Stimulated activated CD4-positive, alpha-beta T cell treated with anti-CD3 and anti-CD28 coated beads, Interleukin-4, amount 100 ng/mL, for 48 hours (primary cell): ENCODE measurements around the gene SIAH2.
A peak's percentile ranks its signal among the peaks of the same experiment; 100 is the strongest.

Experiments used
- DNase-seq, 2 donors: peaks; one replicate each; pipeline ENCODE4 v3.0.0-alpha.2; 2020; ENCODE audit warnings: low read depth in 2 of 2

Gene SIAH2

DNA sequence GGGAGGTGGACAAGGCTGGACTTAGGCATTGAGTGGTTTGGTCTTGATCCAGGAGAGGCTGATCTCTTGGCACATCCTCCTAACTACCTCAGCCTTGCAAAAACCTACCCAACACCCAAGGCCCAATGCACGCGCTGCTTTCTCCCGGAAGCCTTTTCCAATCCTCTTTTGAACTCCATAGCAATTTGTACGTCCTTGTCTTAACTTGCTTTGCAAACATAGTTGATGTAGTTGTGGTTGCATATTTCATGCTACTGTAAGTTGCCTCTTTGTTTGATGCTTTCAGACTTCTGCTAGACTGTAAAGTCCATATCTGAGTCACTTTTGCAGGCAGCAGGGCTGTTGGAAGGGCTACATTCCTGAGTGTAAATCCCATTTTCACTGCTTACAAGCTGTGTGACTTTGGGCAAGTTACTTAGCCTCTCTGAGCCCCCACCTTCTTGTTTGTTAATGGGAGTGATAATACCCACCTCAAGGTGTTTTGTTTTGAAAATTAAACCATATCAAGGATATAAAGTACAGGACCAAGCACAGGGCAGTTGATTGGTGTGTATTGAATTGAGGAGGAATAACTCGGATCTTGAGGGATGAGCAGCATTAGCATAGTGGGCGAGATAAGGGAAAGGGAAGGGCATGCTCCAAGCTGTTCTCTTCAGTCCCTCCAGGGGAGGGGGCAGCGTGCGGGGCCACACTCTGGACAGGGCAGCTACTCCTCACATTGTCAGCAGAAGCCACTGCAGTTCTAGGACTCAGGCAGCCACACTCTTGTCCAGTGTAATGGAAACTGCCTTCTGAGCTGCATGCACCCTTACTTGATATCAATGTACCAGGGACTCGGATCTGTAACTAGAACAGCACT, 28.8 kb downstream of the SIAH2 start:
- no peak for DNase-seq

- DNase-seq, result no peak
Observed at GRCh38 chr3:150733373-150733935, 29.5 kb downstream of the SIAH2 start.

GRCh38 chr3:150729682-150730360, 33.1 kb downstream of the SIAH2 start:
- no peak for DNase-seq

- DNase-seq, result no peak
Observed at GRCh38 chr3:150727653-150728502, 35.1 kb downstream of the SIAH2 start.

GRCh38 chr3:150725548-150725947, 37.4 kb downstream of the SIAH2 start:
- DNase-seq, result no peak

DNA sequence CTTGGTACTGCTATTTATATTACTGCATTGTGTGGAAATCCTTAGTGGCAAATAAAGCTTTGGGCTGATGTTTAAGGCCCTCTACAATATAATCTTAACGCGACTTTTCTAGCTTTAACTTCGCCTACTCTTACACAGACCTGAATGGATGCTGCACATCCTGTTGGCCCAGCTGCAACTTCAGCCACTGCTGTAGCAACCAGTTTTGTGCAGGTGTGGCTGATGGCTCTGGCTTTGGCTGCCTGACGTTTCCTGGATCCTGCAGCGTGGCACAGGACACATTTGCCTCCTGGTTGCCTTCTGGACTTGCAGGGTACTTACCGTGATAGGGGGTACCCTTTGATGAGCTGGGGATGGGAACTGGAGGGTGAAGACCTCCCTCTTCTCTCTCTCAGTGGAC, 39.0 kb downstream of the SIAH2 start:
- DNase-seq, result no peak

GRCh38 chr3:150722267-150722666, 40.7 kb downstream of the SIAH2 start:
- DNase-seq, result no peak

- no peak for DNase-seq
Observed at GRCh38 chr3:150721285-150722130, 41.5 kb downstream of the SIAH2 start.

DNA sequence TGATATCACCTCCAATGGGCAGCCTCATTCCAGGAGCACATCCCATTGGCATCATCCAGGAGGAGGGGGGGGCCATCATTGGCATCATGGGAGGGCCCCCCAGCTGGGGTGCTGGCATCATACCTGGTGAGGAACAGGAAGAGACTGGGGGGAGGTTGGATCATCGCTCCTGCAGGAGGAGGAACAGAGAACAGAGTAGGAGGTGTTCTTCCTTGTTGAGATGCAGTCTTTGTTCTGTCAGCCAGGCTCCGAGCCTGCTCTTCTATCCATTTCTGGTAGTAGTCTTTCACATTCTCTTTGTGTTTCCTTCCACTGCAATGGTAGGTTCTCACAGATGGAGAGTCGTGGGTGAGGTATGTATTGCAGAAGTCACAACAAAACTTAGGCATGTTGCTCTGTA, 42.5 kb downstream of the SIAH2 start:
- no peak for DNase-seq

DNA sequence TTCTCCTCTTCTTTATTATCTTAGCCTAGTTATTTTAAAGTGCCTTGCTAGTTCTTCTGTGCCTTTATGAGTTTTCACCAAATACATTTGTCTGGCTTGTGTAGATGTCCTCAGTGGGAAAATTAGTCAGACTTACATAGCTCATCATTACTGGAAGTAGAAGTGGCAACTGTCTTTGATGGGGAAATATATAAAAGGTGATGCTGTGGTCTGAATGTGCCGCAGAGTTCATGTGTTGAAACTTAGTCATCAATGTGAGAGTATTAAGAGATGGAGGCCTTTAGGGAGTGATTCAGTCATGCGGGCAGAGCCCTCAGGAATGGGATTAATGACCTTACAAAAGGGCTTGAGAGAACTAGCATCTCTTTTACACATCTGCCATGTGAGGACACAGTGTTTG, 52.9 kb downstream of the SIAH2 start:
- DNase-seq, result no peak

DNA sequence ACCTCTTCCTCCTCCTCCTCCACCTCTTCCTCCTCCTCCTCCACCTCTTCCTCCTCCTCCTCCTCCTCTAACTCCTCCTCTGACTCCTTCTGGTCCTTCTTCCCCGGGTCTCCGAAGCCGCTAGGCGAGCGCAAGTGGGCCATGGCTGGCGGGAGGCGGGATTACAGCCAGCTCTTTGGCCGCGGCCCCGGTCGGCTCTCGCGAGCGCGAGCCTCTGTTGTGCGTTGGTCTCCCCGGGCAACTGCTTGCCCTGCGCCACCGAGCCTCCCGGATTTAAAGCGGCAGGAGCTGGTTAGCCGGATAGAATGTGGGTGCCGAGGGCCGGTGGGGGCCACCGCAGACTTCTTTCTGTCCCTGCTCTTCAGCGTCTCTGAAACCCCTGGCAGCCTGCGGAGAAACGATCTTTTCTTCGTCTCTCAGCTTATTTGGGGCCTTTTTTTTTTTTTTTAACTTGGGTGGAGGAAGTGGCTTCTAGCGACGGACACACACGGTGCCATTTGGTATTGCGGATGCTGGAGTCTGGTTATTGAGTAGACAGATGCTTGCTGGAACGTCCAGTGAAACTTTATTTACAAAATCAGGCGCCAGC, 59.1 kb downstream of the SIAH2 start, which contains the start of gene ERICH6:
Gene ERICH6, minus strand, starts transcription at position 165 of the 589 bp plus-strand sequence. Its CDS starts 22 bp downstream, at position 143.
- peak; percentile 75 to 82 for DNase-seq

DNA sequence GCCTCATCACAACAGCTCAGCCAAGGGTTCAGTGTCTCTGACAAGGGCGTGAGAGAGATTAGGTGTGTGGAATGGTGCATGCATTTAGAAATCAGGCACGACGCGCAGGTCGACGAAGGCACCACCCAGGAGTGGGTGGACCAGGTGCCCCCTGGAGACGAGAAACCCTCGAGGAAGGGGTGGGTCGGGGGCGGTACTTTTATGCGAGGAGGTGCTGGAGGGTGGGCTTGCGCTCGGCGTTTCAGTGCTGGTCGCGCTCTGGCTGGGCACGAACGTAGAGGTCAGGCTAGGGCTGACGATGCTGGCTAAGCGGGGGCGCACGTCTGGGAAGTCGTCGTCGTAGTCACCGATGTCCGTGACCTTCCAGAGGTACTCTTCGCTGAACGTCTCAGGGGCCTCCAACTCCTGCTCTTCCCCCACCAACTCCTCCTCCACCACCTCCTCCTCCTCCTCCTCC, 59.6 kb downstream of the SIAH2 start:
- DNase-seq, result no peak

GRCh38 chr3:150699068-150699639, 63.8 kb downstream of the SIAH2 start:
- no peak for DNase-seq

DNA sequence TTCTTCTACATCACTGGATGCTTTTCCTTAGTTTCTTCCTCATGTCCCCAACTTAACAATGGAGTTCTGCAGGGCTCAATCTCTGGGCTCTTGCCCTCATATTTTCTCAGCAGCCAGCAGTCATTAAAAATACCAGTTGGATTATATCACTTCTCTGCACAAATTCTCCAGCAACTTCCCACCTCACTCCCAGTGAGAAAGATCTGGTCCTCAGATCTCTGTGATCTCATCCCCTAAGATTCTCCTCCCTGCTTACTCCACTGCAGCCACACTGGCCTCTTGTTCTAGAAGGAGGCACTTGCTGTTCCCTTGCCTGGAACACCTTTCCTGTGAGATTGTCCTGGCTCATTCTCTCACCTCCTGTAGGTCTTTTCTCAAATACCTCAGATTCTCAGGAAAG, 65.3 kb downstream of the SIAH2 start:
- DNase-seq, result no peak

GRCh38 chr3:150691414-150692040, 71.4 kb downstream of the SIAH2 start:
- DNase-seq, result no peak
